A204.1 (cell line): ENCODE data around the gene C12orf54.
"Not testable (repeated sequence)": the region's sequence is repeated elsewhere in the genome, so short reads cannot be mapped to it uniquely, and the experiment has no call there.

Experiments
- FAIRE-seq: peaks from 2 replicates; lab custom pipeline; 2012; peaks lifted over from hg19 to GRCh38; lab: Jason Lieb, UNC

Gene C12orf54

DNA sequence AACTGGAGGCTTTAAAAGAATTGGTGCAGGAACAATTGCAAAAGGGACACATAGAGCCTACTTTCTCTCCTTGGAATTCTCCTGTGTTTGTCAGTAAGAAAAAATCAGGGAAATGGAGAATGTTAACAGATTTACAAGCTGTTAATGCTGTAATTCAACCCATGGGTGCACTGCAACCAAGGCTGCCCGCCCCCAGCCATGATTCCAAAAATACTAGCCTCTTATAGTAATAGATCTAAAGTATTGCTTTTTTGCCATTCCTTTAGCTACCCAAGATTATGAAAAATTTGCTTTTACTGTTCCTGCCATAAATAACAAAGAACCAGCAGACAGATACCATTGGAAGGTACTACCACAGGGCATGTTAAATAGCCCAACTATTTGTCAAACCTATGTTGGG lies 27.8 kb downstream of the C12orf54 start:
- FAIRE-seq = no peak

DNA sequence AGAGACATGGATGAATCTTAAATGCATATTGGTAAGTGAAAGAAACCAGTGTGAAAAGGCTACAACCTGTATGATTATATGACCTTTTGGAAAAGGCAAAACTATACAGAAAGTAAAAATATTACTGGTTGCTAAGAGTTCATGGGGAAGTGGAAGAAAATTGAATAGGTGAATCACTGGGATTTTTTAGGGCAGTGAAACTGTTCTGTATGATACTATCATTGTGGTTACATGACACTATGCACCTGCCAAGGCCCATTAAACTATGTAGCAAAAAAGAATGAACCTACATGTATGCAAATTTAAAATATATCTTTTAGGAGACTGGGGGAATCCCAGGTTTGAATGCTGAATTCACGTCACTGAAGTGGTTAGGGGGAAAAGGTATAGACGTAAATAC lies 30.6 kb downstream of the C12orf54 start:
- FAIRE-seq = no peak

DNA sequence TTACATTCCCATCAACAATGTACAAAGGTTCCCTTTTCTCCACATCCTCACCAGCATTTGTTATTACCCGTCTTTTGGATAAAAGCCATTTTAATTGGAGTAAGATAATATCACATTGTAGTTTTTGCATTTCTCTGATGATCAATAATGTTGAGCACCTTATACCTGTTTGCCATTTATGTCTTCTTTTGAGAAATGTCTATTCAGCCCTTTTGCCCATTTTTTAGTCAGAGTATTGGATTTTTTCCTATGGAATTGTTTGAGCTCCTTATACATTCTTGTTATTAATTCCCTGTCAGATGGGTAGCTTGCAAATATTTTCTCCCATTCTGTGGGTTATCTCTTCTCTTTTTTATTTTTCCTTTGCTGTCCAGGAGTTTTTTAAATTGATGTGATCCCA lies 32.4 kb downstream of the C12orf54 start:
- no peak for FAIRE-seq

DNA sequence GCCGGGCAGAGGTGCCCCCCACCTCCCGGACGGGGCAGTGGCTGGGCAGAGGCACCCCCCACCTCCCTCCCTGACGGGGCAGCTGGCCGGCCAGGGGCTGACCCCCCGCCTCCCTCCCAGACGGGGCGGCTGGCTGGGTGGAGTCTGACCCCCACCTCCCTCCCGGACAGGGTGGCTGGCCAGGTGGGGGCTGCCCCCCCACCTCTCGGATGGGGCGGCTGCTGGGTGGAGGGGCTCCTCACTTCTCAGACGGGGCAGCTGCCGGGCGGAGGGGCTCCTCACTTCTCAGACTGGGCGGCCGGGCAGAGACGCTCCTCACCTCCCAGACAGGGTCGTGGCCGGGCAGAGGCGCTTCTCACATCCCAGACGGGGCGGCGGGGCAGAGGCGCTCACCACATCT lies 38.1 kb downstream of the C12orf54 start:
- FAIRE-seq = not testable (repeated sequence)

DNA sequence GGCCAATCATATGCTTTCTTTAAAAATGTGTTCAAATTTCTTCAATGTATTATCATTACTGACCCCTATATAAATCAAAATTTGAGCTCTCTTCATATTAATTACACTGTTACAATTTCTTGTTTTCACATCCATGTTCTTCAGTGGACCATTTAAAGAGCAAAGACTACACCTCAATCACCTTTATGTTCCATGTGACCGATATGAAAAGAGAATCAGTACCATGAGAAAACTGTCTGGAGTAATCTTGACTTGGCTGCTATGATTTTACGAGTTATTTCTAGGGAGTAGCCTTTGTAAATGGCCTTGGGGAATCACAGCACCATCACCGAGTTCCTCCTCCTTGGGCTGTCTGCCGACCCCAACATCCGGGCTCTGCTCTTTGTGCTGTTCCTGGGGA lies 43.0 kb downstream of the C12orf54 start, which contains the start of gene OR8S1:
Gene OR8S1 (plus strand): TSS at position 301 of the 400 bp plus-strand sequence. CDS start 0 bp downstream, at position 301.
- no peak for FAIRE-seq

DNA sequence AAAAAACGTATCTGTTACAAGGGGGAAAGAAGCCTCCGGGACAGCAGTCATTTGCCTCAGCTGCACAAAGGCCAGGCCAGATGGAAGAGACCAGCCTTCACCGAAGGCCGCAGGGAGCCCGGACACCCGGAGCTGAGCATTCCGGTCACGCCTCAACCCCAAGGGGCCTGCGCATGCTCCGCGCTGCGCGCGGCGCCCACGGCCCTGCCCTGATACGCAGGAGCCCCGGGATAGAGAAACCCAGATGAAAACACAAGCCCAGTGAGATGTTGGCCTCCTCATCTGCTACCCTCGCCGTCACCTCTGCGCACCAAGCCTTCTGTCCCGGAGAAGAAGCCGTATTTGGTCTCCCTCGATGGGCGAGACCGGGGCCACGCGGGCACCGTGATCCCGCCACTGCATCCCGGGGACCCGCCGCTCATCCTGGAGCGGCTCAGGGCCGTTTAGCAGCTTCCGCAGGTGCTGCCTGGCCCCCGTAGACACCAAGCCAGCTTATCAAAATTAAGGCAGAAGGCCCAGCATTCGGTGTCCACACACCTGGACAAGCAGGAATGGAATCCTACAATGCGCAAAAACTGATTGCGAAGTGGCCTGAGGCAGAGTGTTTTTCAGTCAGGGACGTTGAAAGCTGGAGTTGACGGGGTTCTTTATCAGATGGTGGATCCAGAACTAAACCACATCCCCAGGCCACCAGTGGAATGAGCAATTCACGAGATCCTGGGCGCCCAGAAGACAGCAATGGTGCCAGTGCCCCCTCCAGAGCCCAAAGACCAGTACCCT lies 45.8 kb downstream of the C12orf54 start:
- FAIRE-seq = no peak

DNA sequence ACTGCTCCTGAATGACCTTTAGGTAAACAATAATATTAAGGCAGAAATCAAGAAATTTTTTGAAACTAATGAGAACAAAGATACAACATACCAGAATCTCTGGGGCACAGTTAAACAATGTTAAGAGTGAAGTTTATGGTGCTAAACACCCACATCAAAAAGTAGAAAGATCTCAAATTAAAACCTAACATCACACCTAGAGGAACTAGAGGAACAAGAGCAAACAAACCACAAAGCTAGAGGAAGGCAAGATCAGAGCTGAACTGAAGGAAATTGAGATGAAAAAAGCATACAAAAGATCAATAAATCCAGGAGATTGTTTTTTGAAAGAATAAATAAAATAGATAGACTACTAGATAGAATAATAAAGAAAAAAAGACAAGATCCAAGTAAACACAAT lies 50.3 kb downstream of the C12orf54 start:
- FAIRE-seq = no peak

DNA sequence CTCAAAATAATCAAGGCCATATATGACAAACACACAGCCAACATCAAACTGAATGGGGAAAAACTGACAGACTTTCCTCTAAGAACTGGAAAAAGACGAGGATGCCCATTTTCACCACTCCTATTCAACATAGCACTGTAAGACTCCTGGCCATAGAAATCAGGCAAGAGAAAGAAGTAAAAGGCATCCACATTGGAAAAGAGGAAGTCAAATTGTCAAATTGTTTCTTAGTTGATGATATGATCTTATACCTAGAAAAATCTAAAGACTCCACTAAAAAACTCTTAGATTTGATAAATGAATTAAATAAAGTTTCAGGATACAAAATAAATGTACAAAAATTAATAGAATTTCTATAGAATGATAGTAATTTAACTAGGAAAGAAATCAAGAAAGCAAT lies 54.3 kb downstream of the C12orf54 start:
- FAIRE-seq = no peak

DNA sequence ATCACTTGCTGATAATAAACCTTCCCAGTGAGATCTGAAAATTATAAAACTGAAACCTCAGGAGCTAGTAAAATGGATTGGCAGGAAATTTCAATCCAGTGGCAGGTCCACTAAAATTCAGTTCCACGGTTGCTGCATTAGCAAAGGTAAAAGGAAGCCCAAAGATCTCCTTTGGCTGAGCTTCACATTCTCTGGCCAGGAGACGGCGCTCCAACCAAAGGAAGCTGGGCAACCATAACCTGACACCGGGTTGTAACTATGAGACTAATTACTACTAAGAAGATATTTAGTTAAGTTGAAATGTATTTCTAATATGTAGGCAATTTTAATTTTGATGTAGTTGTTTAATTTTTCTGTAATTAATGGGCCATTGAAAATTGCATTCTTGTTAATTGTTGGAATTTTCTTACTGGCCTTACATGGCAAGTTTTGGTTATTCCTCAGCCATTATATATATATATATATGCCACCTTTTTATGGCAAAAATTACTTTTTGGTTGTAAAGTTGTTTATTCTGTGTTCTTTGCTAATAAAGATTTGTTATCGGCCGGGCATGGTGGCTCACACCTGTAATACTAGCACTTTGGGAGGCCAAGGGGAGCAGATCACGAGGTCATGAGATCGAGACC lies 60.1 kb downstream of the C12orf54 start:
- FAIRE-seq = no peak

DNA sequence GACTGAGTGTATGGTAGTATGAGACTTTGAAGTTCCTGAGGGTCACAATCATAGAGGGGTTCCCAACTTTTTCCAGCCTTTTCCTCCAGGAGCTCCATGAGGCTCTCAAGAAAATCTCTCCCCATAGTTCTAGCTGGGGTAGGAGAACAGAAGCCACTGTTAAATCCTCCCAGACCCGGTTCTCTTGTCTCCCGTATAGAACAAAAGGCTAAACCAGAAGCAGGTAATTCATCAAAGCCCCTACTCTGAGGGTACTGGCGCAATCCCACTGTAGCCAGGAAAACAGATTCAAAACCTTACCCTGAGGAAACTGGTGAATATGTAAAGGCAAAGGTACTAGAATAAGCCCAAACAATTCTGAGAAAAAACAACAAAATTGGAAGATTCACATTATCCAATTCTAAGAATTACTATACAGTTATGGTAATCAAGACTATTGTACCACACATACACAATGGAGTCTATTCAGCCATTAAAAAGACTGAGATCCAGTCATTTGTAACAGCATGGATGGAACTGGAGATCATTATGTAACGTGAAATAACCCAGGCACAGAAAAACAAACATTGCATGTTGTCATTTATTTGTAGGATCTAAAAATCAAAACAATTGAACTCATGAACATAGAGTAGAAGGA lies 63.7 kb downstream of the C12orf54 start:
- no peak for FAIRE-seq
